ENCODE results near the gene EPB42.

DNA sequence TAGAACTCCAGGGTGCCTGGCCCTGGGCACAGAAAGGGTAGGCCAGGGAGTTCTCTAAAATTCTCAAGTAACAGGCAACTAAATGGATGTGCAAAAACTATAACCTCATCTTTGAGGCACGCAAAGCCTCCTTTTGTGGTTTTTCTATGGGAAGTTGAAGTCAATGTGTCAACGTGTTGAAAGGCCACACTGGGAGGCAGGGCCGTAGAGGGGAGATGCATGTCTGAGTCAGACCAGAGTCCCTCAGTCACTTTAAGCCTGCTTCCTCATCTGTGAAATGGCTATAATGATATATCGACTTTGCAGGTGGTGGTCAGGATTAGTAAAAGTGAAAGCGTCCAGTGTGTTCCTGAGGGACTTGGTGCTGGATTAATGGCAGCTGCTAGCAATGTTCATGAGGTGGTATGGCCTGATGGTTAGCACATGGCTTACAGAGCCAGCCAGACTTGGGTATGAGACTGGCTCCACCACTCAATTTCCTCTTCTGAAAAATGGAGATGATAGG, 28.9 kb upstream of the EPB42 start:
- TF ChIP-seq RCOR1 (IDR thresholded peaks at IDR 0.05; ENCODE audit: insufficient replicate concordance, low read length) (peak; percentile 29), POLR2A (IDR thresholded peaks at IDR 0.05; ENCODE audit: low read depth, low read length) (no peak), RAD21 (IDR thresholded peaks at IDR 0.05; ENCODE audit: low read length) (no peak), FOS (IDR thresholded peaks at IDR 0.05; ENCODE audit: low read depth, low read length) (no peak), MXI1 (IDR thresholded peaks at IDR 0.05; ENCODE audit: borderline replicate concordance, low read depth, low read length) (no peak)
- TF ChIP-seq, protein P1, sequence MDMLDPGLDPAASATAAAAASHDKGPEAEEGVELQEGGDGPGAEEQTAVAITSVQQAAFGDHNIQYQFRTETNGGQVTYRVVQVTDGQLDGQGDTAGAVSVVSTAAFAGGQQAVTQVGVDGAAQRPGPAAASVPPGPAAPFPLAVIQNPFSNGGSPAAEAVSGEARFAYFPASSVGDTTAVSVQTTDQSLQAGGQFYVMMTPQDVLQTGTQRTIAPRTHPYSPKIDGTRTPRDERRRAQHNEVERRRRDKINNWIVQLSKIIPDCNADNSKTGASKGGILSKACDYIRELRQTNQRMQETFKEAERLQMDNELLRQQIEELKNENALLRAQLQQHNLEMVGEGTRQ (IDR thresholded peaks at IDR 0.05; ENCODE audit: low read depth, low read length) = no peak
- TF ChIP-seq, protein P2, sequence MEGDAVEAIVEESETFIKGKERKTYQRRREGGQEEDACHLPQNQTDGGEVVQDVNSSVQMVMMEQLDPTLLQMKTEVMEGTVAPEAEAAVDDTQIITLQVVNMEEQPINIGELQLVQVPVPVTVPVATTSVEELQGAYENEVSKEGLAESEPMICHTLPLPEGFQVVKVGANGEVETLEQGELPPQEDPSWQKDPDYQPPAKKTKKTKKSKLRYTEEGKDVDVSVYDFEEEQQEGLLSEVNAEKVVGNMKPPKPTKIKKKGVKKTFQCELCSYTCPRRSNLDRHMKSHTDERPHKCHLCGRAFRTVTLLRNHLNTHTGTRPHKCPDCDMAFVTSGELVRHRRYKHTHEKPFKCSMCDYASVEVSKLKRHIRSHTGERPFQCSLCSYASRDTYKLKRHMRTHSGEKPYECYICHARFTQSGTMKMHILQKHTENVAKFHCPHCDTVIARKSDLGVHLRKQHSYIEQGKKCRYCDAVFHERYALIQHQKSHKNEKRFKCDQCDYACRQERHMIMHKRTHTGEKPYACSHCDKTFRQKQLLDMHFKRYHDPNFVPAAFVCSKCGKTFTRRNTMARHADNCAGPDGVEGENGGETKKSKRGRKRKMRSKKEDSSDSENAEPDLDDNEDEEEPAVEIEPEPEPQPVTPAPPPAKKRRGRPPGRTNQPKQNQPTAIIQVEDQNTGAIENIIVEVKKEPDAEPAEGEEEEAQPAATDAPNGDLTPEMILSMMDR (conservative IDR thresholded peaks at IDR 0.05; ENCODE audit: low read depth, low read length) = no peak

All from IMR-90 (cell line).